Measurements from ENCODE around the gene AMOTL1.

DNA sequence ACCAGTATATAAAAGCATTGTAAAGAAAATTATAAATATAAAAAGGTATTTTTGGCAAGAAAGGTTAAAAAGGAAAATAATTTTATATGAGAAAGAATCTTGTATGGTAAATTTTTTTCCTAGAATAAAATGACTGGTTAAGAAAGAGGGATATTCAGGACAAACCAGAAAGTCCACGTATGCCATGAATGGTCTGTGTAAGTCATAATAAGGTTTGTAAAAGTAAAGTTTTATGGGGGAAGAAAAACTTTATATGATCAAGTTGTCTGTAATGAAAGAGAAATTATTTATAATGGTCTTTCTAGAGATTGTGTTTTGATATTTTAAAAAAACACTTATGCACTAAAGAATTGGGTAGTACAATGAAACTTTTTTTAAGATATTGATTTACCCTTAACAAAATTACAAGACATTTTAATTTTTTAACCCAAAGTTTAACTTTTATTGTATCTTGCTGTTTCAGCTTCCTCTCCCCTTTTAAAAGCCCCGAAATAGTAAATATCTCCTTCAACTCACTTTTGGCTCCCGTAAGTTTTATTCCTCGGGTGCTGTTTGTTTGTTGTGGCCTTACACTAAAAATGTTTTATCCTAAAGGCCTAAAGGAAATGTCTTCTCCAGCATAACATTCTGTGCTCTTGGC lies 47.7 kb downstream of the AMOTL1 start:
- no peak for TF ChIP-seq CTCF (IDR thresholded peaks at IDR 0.05)
- TF ChIP-seq POLR2A (IDR thresholded peaks at IDR 0.05), result no peak
